ENCODE data around the gene HMGCS1.
"Not testable (repeated sequence)": the region's sequence is repeated elsewhere in the genome, so short reads cannot be mapped to it uniquely, and the experiment has no call there.

The HMGCS1 gene

GRCh38 chr5:43338862-43339261 is 25.6 kb upstream of the HMGCS1 start:
- H3K27me3 ChIP-seq (replicated peaks), result no peaks in the 10 kb centered on the region
- no peak for TF ChIP-seq CTCF (IDR thresholded peaks at IDR 0.05; ENCODE audit: low read depth, low read length, missing control alignments)
- no peak overlapping the region for H3K27ac ChIP-seq
- no peaks in the 10 kb centered on the region for H3K36me3 ChIP-seq (replicated peaks)
- no peak overlapping the region for H3K4me3 ChIP-seq (ENCODE audit: low read depth, low read length)
- no peak for DNase-seq
- in situ Hi-C loops (cut with HindIII; ENCODE audit: low pct_ligation_motif_present, low sequenced_read_pairs), result no loop called here

GRCh38 chr5:43336159-43336558 is 22.9 kb upstream of the HMGCS1 start:
- H3K36me3 ChIP-seq (replicated peaks), result no peaks in the 10 kb centered on the region
- no peaks in the 10 kb centered on the region for H3K27me3 ChIP-seq (replicated peaks)
- in situ Hi-C loops (cut with HindIII; ENCODE audit: low pct_ligation_motif_present, low sequenced_read_pairs), result no loop called here
- no peak for TF ChIP-seq CTCF (IDR thresholded peaks at IDR 0.05; ENCODE audit: low read depth, low read length, missing control alignments)
- no peak overlapping the region for H3K27ac ChIP-seq
- no peak overlapping the region for H3K4me3 ChIP-seq (ENCODE audit: low read depth, low read length)
- DNase-seq, result no peak

- no peak overlapping the region for H3K4me3 ChIP-seq (ENCODE audit: low read depth, low read length)
- no peaks in the 10 kb centered on the region for H3K27me3 ChIP-seq (replicated peaks)
- no peak overlapping the region for H3K27ac ChIP-seq
- no peaks in the 10 kb centered on the region for H3K36me3 ChIP-seq (replicated peaks)
- no peak for TF ChIP-seq CTCF (IDR thresholded peaks at IDR 0.05; ENCODE audit: low read depth, low read length, missing control alignments)
- in situ Hi-C loops (cut with HindIII; ENCODE audit: low pct_ligation_motif_present, low sequenced_read_pairs), result no loop called here
- DNase-seq, result no peak
Measured at GRCh38 chr5:43335681-43336080, 22.5 kb upstream of the HMGCS1 start.

- in situ Hi-C loops (cut with HindIII; ENCODE audit: low pct_ligation_motif_present, low sequenced_read_pairs), result no loop called here
- no peaks in the 10 kb centered on the region for H3K36me3 ChIP-seq (replicated peaks)
- no peak overlapping the region for H3K4me3 ChIP-seq (ENCODE audit: low read depth, low read length)
- H3K27ac ChIP-seq, result no peak overlapping the region
- H3K27me3 ChIP-seq (replicated peaks), result no peaks in the 10 kb centered on the region
- DNase-seq, result no peak
- no peak for TF ChIP-seq CTCF (IDR thresholded peaks at IDR 0.05; ENCODE audit: low read depth, low read length, missing control alignments)
Measured at GRCh38 chr5:43332401-43332800, 19.2 kb upstream of the HMGCS1 start.

GRCh38 chr5:43325624-43326023 is 12.4 kb upstream of the HMGCS1 start:
- DNase-seq; H3K36me3 ChIP-seq (replicated peaks); H3K4me3 ChIP-seq (ENCODE audit: low read depth, low read length); in situ Hi-C loops (cut with HindIII; ENCODE audit: low pct_ligation_motif_present, low sequenced_read_pairs); H3K27ac ChIP-seq; H3K27me3 ChIP-seq (replicated peaks): not testable (repeated sequence)

GRCh38 chr5:43323488-43323887 is 10.3 kb upstream of the HMGCS1 start:
- DNase-seq; in situ Hi-C loops (cut with HindIII; ENCODE audit: low pct_ligation_motif_present, low sequenced_read_pairs): not testable (repeated sequence)

GRCh38 chr5:43320846-43321245 is 7.6 kb upstream of the HMGCS1 start:
- H3K36me3 ChIP-seq (replicated peaks), result no peaks in the 10 kb centered on the region
- DNase-seq, result no peak
- no peaks in the 10 kb centered on the region for H3K27me3 ChIP-seq (replicated peaks)

More at GRCh38 chr5:43323488-43323887, 10.3 kb upstream of the HMGCS1 start:
- not testable (repeated sequence) for H3K27me3 ChIP-seq (replicated peaks); H3K4me3 ChIP-seq (ENCODE audit: low read depth, low read length); H3K27ac ChIP-seq; H3K36me3 ChIP-seq (replicated peaks)

More at GRCh38 chr5:43320846-43321245, 7.6 kb upstream of the HMGCS1 start:
- Histone ChIP-seq H3K4me3 (ENCODE audit: low read depth, low read length) (no peak overlapping the region), H3K27ac (no peak overlapping the region)
- TF ChIP-seq CTCF (IDR thresholded peaks at IDR 0.05; ENCODE audit: low read depth, low read length, missing control alignments), result no peak
- in situ Hi-C loops (cut with HindIII; ENCODE audit: low pct_ligation_motif_present, low sequenced_read_pairs), result no loop called here

All from brain microvascular endothelial cell (primary cell).